Measurements from ENCODE around the gene EIF4EBP2.

Gene EIF4EBP2

DNA sequence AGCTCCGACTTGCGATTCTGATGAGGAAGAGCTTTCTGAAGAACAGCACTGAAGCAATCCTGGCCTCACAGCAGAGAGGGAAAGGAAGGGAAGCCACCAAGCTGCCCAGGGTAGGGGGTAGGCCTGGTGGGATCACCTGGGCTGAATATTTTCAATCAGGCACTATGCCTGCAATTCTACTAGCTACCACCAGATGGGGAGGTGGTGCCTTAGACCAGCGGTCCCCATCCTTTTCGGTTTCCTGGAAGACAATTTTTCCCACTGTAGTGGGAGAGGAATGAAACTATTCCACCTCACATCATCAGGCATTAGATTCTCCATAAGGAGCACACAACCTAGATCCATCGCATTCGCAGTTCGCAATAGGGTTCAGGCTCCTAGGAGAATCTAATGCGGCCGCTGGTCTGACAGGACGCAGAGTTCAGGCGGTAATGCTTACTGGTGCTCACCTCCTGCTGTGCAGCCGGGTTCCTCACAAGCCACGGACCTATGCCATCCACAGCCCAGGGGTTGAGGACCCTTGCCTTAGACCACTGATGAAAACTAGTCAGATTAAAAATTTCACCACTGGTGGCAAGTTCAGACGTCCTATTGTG, 24.3 kb upstream of the EIF4EBP2 start:
- DNase-seq, result no peak

- DNase-seq, result no peak
Measured at GRCh38 chr10:70380350-70381135, 23.4 kb upstream of the EIF4EBP2 start.

- peak; percentile 34 for DNase-seq
Measured at GRCh38 chr10:70381471-70382421, 22.2 kb upstream of the EIF4EBP2 start.

DNA sequence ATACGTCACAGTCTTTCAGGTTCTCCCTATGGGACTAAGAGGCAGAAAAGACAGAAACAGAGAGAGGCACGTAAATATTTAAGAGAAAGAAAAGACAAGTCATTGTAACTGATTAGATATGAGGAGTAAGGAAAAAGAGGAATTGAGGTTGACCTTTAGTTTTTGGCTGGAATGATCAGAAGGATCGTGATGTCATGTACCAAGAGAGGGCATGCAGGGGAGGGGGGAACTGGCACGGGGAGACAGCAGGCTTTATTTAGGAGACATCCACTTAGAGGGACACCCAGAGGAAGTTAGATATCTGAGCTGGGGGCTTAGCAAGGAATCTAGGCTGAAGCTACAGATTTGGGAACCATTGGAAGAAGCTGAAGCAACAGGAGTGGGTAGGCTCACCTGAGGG, 12.3 kb upstream of the EIF4EBP2 start:
- DNase-seq, result no peak

DNA sequence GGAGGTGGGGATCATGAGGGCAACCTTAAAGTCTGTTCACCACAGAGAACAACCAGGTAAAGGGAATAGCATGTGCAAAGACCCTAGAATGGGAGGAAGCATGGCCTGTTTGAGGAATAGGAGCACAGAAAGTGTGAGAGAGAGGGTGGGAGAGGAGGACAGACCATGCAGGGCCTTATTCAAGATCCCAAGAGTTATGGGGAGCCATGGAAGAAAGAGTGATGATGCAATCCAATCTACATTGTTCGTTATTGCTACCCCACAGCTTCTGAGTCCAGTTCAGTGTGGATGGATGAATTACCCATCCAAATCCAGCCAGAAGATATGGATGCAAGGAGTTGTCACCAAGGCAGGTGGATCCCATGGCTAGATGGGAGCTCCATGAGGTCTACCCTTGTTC, 7.8 kb upstream of the EIF4EBP2 start:
- DNase-seq, result no peak

GRCh38 chr10:70399177-70399576, 4.8 kb upstream of the EIF4EBP2 start:
- DNase-seq, result no peak

DNA sequence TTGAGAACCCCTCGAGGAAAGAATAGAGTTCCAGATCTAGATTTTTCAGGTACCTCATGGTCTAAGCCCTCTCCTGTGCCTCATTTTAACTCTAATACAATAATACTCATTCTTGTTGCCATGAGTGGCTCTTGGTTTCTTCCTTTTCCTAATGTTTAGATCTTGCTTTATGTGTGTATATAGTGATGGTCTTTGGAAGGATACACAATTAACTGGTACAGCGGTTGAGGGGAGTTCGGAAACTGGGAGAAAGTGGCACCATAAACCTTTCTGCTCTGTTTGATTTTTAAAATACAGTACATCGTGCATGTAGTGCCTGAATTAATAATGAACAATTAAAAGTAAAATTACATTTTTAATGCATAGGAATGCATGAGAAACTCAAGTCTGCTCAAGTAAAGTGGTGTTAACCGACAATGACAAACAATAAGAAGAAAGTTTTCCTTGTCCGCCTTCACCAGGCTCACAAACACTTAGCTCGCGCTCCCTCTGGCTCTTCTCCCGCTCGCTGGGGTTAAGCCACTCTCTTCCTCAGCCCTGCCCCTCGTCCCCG, 386 bp upstream of the EIF4EBP2 start:
- DNase-seq, result no peak

DNA sequence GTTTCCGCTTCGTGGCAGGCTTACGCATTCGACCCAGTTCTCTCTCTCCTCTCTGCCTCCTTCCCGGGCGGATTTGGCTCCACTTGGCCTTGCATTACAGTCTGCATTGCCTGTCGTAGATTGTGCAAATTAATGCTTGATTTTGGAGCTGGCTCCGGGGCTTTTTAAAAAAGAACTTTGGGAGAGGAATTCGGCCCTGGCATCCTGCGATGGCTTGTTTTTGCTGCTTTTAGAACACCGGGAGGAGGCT, 767 bp downstream of the EIF4EBP2 start:
- DNase-seq, result no peak

- DNase-seq, result peak; percentile 34
Measured at GRCh38 chr10:70405037-70405824, 1.3 kb downstream of the EIF4EBP2 start.

GRCh38 chr10:70409772-70410171, 5.8 kb downstream of the EIF4EBP2 start:
- no peak for DNase-seq

- DNase-seq, result no peak
Measured at GRCh38 chr10:70410608-70411007, 6.7 kb downstream of the EIF4EBP2 start.

GRCh38 chr10:70412356-70412755, 8.4 kb downstream of the EIF4EBP2 start:
- no peak for DNase-seq

DNA sequence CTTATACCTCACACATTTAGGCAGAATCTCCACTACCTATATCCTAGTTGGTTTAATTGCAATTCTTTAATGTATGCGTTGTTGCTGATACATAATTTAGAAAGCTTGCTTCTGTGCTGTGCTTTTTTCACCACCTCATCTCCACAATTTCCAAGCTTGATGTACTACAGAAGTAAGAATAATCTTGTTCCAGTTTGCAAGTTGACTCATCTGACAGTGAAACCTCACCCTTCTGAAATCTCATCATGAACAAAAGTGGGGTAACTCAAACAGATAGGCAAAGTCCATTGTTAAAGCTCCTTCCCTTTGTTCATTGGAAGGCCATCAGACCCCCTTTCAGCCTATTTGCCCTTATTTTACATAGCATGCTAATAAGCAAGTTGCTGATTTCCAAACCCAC, 13.6 kb downstream of the EIF4EBP2 start:
- no peak for DNase-seq

DNA sequence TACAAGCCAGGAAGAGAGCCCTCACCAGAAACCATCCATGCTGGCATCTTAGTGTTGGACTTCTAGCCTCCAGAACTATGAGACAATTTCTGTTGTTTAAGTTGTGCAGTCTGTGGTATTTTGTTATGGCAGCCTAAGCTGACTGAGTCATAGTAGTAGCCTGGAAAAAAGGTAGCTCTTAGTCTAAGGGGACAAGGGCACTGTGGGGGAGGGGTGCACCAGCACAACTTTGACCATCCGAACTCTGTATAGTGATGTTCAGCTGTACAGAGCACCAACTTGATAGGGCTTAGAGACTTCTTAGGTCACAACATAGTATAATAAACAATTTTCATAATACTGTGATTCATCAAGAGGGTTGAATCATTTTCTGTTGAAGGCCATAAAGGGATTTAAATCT, 14.3 kb downstream of the EIF4EBP2 start:
- no peak for DNase-seq

DNA sequence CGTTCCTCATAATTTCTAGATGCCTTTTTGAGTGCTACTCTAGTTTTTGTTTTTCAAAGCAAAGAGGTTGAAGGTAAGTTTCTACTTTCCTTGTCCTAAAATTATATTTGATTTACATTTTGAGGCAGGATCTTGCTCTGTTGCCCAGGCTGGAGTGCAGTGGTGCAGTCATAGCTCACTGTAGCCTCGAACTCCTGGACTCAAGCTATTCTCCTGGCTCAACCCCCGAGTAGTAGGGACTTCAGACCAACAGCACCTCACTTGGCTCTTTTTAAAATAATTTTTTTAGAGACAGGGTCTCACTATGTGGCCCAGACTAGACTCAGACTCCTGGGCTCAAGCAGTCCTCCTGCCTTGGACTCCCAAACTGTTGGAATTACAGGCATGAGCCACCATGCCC, 14.8 kb downstream of the EIF4EBP2 start:
- no peak for DNase-seq

DNA sequence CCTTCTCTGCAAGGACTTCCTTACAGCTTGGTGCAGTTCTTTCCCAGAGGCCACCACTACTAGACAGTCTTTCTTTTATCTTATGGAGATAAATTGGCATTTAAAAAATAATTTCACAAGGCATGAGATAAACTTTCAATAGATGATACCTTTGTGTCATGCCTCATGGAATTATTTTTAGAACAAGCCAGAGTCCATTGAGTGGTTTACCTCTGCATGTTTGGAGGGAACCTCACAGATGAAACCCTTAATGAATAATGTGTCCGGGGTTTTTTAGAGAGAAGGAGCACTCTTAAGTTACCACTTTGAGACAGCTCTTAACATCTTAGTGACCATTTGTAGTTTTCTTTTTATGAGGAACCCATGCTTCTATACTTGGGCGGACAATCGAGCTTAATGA, 20.4 kb downstream of the EIF4EBP2 start:
- no peak for DNase-seq

GRCh38 chr10:70425096-70425495, 21.2 kb downstream of the EIF4EBP2 start:
- DNase-seq, result no peak

DNA sequence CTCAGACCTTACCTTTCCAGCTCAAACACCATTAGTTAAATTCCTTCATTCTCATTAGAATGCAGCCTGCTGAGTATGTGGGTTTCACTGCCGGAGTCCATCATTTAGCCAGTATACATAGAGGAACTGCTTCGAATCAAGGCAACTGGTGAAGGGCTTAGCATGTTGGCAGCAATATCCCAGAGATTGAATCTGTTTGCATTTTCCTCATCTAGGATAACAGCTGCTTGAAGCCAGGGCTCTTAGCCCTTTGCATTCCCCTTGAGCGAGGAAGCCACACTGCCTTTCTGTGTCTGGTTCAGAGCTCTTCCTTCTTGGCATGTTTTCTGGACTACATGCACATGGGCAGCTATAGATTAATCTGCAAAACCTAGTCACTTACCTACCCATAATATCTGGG, 22.9 kb downstream of the EIF4EBP2 start:
- no peak for DNase-seq

GRCh38 chr10:70430493-70431445, 26.8 kb downstream of the EIF4EBP2 start:
- no peak for DNase-seq

GRCh38 chr10:70432101-70432500, 28.2 kb downstream of the EIF4EBP2 start:
- no peak for DNase-seq

DNA sequence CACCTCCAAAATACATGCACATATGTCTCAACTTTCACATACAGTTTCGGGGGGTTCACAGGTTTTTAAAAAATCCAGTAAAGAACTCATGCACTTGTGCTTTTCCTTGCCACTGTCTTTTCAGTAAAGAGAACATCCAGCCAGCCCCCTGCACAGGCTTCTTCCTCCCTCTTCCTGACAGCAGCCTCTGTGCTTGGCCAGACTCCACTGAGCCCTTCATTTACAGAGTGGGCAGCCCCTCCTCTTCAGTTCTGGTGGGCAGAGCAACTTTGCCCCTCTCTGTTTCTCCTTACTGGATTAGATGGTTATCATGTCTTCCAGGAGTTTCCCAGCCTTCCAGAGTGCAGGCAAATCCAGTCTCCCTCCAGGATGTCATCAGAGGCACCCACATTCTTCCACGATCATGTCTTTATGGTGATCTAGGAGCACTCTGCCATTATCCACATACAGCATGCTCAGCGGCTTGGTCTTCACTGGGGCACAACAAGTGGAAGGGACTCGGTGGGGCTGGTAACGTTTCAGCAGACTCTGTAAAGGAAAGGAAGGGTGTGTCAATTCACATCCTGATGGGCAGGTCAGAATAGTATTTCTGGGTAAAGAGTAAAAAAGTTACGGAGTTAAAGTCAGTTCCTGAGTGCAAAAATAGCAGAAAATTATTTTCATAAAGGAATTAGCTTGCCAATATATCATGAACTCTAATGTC, 28.8 kb downstream of the EIF4EBP2 start:
- no peak for DNase-seq

Data from NCI-H2227 treated with DMSO at 0.1 percent for 48 hours (cell line).